Ishikawa (cell line): Measurements from ENCODE around the gene UTF1.

Experiments used
- EGR1 ChIP-seq: IDR thresholded peaks from 2 replicates; pipeline ENCODE4 v1.6.1; 2012
- EP300 ChIP-seq: IDR thresholded peaks from 2 replicates; pipeline ENCODE4 v1.6.1; 2012; ENCODE audit warnings: borderline replicate concordance
- MAX ChIP-seq: IDR thresholded peaks from 2 replicates; pipeline ENCODE4 v1.6.1; 2012
- NFIC ChIP-seq: IDR thresholded peaks from 2 replicates; pipeline ENCODE4 v1.6.1; 2012
- RAD21 ChIP-seq: IDR thresholded peaks from 2 replicates; pipeline ENCODE4 v1.6.1; 2012; ENCODE audit warnings: low read depth
- TAF1 ChIP-seq: IDR thresholded peaks from 2 replicates; pipeline ENCODE4 v1.6.1; 2012; ENCODE audit warnings: low read depth, mild to moderate bottlenecking
- ZBTB7A ChIP-seq: IDR thresholded peaks from 2 replicates; pipeline ENCODE4 v1.6.1; 2012; ENCODE audit warnings: low read depth

- no peak for TF ChIP-seq TAF1
- TF ChIP-seq EP300 = no peak
- TF ChIP-seq ZBTB7A = no peak
- no peak for TF ChIP-seq NFIC
- TF ChIP-seq MAX = no peak
- no peak for TF ChIP-seq RAD21
- TF ChIP-seq EGR1 = no peak
These were observed 563 bp upstream of the UTF1 start for GRCh38 chr10:133229265-133230043.
